H1 (cell line): ENCODE data around the gene ATP6V0A1. TPM values are rescaled to one million over a fixed set of nuclear protein-coding genes. Genes with fewer than 3 reads are reported as not detected.

ENCODE experiments used
- polyA plus RNA-seq, 7 experiments: library from polyadenylated mRNA; depleted of rRNA in 3 of 7; stranded (reverse) in 5 of 7; unstranded in 2 of 7; fragments of >200 nt in 5 of 7; fragments of 200-250 nt in 2 of 7; gene quantifications; 1 replicate in 5 of 7; 2 replicates in 1 of 7; 4 replicates in 1 of 7; pipeline versions ENCODE4 v1.2.1 to v1.2.3, GENCODE V29; 2011 to 2013; ENCODE audit warnings: missing spikeins in 2 of 7, mixed read lengths in 2 of 7
- total RNA-seq: library from RNA; stranded (reverse); fragmentation: NEBNext Ultra II Directional; extraction: Animal tissue kit (Norgen Biotek cat#: 25700); gene quantifications from 2 replicates; pipeline ENCODE4 v1.2.1, GENCODE V29; 2021
- TF ChIP-seq, protein P1 (sequence below): IDR thresholded peaks from 2 replicates; pipeline ENCODE4 v1.6.1; 2011; ENCODE audit warnings: low read length, improper control_type of control experiment

ATP6V0A1 gene
- total and polyA plus RNA-seq, 2 of the 8 experiments (the other 6 are each of a cell fraction or from before 2014, with no cell fraction given), result 55.3 to 63.4 TPM

DNA sequence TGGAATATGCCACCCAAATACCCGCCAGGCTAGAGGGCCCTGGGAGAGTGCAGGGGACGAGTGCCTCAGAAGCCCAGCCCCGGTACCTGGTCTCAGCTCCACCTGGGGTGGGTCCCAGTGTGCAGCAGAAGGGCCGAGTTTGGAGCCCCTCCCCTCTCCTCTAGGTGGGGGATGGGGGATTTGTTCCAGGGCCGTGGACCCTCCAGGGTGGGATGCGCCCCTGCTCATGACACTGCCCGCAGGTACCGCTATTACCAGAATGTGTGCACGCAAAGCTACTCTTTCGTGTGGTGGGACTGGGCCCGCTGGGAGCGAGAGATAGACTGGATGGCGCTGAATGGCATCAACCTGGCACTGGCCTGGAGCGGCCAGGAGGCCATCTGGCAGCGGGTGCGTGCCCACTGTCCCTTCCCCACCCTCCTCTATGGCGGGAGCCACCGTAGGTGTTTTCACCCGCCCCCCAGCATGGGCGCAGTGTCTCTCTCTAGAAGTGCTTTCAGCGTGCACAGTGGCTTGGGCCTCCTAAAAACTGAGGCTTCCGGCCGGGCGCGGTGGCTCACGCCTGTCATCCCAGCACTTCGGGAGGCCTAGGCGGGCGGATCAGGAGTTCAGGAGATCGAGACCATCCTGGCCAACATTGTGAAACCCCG lies 78.6 kb downstream of the ATP6V0A1 start (continued):
- TF ChIP-seq, protein P1, sequence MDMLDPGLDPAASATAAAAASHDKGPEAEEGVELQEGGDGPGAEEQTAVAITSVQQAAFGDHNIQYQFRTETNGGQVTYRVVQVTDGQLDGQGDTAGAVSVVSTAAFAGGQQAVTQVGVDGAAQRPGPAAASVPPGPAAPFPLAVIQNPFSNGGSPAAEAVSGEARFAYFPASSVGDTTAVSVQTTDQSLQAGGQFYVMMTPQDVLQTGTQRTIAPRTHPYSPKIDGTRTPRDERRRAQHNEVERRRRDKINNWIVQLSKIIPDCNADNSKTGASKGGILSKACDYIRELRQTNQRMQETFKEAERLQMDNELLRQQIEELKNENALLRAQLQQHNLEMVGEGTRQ, result no peak; the same call in 1 of the 2 replicates
